GM19324 (cell line): ENCODE results near the gene COPA.
"Not testable (repeated sequence)": the region's sequence is repeated elsewhere in the genome, so short reads cannot be mapped to it uniquely, and the experiment has no call there.

ENCODE experiments used
- ATAC-seq: cut with Tn5 transposase; IDR thresholded peaks from one replicate; pipeline ENCODE4 v1.9.1; 2021; ENCODE audit warnings: mild to moderate bottlenecking, moderate library complexity; ENCODE audit not compliant: unreplicated experiment, low FRiP score

The COPA gene

GRCh38 chr1:160342953-160343869 is at the start of gene COPA, which contains the start of gene NCSTN:
Gene COPA, minus strand, starts transcription at chr1:160343250. Its CDS starts 80 bp downstream, at chr1:160343170.
Gene NCSTN, plus strand, starts transcription at chr1:160343383. Its CDS starts 14 bp downstream, at chr1:160343397.
- ATAC-seq, result peak; percentile 92

- ATAC-seq, result not testable (repeated sequence)
Measured at GRCh38 chr1:160388406-160388805, 45.4 kb upstream of the COPA start.

GRCh38 chr1:160384812-160385211 is 41.8 kb upstream of the COPA start:
- ATAC-seq, result not testable (repeated sequence)

- ATAC-seq, result no peak
Measured at GRCh38 chr1:160377585-160378206, 34.6 kb upstream of the COPA start.

GRCh38 chr1:160376525-160377131 is 33.6 kb upstream of the COPA start:
- no peak for ATAC-seq

- ATAC-seq, result no peak
Measured at GRCh38 chr1:160375788-160376524, 32.9 kb upstream of the COPA start.

- ATAC-seq, result no peak
Measured at GRCh38 chr1:160374306-160375110, 31.5 kb upstream of the COPA start.

GRCh38 chr1:160373696-160374095 is 30.6 kb upstream of the COPA start:
- no peak for ATAC-seq

- ATAC-seq, result no peak
Measured at GRCh38 chr1:160371756-160372155, 28.7 kb upstream of the COPA start.

- no peak for ATAC-seq
Measured at GRCh38 chr1:160371346-160371631, 28.2 kb upstream of the COPA start.

- ATAC-seq, result no peak
Measured at GRCh38 chr1:160370561-160371345, 27.7 kb upstream of the COPA start.

- no peak for ATAC-seq
Measured at GRCh38 chr1:160369087-160369486, 26.0 kb upstream of the COPA start.

GRCh38 chr1:160367934-160368923 is 25.2 kb upstream of the COPA start:
- ATAC-seq, result no peak

GRCh38 chr1:160367516-160367900 is 24.5 kb upstream of the COPA start:
- ATAC-seq, result no peak

GRCh38 chr1:160366731-160367515 is 23.9 kb upstream of the COPA start, which contains the start of gene NHLH1:
Gene NHLH1, plus strand, starts transcription at chr1:160367071. Its CDS starts 3,661 bp downstream, at chr1:160370732.
- no peak for ATAC-seq

GRCh38 chr1:160365325-160365724 is 22.3 kb upstream of the COPA start:
- no peak for ATAC-seq
